ENCODE data around the gene TBC1D3B.
"Not testable (repeated sequence)": the region's sequence is repeated elsewhere in the genome, so short reads cannot be mapped to it uniquely, and the experiment has no call there.

Gene TBC1D3B

DNA sequence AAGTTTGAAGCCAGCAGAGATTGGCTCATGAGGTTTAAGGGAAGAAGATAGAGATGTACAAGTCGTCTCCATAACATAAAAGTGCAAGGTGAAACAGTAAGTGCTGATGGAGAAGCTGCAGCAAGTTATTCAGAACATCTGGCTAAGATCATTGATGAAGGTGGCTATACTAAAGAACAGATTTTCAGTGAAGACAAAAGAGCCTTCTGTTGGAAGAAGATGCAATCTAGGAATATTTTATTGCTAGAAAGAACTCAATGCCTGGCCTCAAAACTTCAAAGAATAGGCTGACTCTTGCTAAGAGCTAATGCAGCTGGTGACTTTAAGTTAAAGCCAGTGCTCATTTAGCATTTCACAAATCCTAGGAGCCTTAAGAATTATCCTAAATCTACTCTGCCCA lies 46.8 kb downstream of the TBC1D3B start:
- no peaks in the 10 kb centered on the region for H3K36me3 ChIP-seq (ENCODE audit: control insufficient read depth in 1 of 2, insufficient read depth in 2 of 2, low read length in 2 of 2)
- no peak overlapping the region for H3K9ac ChIP-seq (ENCODE audit: low read depth in 1 of 2, low read length in 2 of 2)
- H3K9me3 ChIP-seq (ENCODE audit: control insufficient read depth in 1 of 2, low read length in 2 of 2), result peaks cover 14 to 15% of the 10 kb centered on the region in 2 donors
- no peak overlapping the region for H3K4me3 ChIP-seq (ENCODE audit: low read depth in 1 of 2, low read length in 2 of 2)
- no peak overlapping the region for H3K27ac ChIP-seq (ENCODE audit: low read depth, low read length)
- no peaks in the 10 kb centered on the region for H3K27me3 ChIP-seq (ENCODE audit: control insufficient read depth in 1 of 2, insufficient read depth in 2 of 2, low read length in 2 of 2)
- H3K4me1 ChIP-seq (ENCODE audit: control insufficient read depth in 1 of 2, insufficient read depth in 2 of 2, low read length in 2 of 2), result peaks cover 12 to 14% of the 10 kb centered on the region in 2 donors

DNA sequence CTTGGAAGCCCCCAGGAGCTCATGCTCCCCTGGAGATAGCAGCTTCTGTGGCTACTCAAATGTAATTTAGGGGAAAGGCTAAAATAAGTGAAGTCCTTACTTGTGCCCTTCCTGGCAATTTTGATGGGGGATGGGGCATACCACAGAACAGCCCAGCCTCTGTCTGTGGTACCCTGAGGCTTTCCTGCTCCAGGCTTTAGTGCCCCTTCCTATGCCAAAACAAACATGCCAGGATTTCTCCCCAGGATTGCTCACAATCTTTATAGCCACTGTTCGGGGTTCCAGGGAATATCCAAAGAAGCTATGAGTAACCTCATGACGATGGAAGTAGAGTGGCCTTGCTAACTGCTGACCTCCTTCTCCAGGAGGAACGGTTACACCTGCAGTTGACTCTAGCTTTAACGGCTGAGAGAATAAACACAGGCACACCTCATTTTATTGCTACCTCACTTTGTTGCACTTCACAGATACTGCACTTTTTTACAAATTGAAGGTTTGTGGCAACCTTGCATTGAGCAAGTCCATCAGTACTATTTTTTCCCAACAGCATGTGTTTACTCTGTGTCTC lies 47.9 kb downstream of the TBC1D3B start:
- H3K4me1 ChIP-seq (ENCODE audit: control insufficient read depth in 1 of 2, insufficient read depth in 2 of 2, low read length in 2 of 2), result peaks cover 8 to 12% of the 10 kb centered on the region in 2 donors
- H3K27ac ChIP-seq (ENCODE audit: low read depth, low read length), result no peak overlapping the region
- peaks cover 14 to 15% of the 10 kb centered on the region in 2 donors for H3K9me3 ChIP-seq (ENCODE audit: control insufficient read depth in 1 of 2, low read length in 2 of 2)
- no peaks in the 10 kb centered on the region for H3K36me3 ChIP-seq (ENCODE audit: control insufficient read depth in 1 of 2, insufficient read depth in 2 of 2, low read length in 2 of 2)
- no peak overlapping the region for H3K4me3 ChIP-seq (ENCODE audit: low read depth in 1 of 2, low read length in 2 of 2)
- no peaks in the 10 kb centered on the region for H3K27me3 ChIP-seq (ENCODE audit: control insufficient read depth in 1 of 2, insufficient read depth in 2 of 2, low read length in 2 of 2)
- no peak overlapping the region for H3K9ac ChIP-seq (ENCODE audit: low read depth in 1 of 2, low read length in 2 of 2)

DNA sequence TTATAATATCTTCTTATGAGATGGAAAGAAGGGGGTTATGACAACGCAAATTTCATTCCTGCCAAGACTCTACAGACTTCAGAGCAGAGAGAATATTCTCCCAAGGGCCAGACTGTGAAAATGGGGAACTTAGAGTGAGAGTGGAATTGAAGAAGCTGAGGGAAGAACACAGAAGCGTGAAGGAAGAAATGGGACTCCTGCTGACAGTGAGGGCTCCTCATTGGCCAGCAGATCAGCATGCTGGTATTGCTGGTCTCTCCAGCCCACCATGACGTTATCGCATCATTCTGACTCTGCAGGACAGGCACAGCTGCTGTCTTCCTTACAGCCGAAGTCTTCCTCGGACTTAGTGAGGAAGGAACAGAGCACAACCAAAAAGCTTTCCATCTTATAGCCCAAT lies 48.5 kb downstream of the TBC1D3B start:
- Histone ChIP-seq H3K27me3 (ENCODE audit: control insufficient read depth in 1 of 2, insufficient read depth in 2 of 2, low read length in 2 of 2) (no peaks in the 10 kb centered on the region), H3K27ac (ENCODE audit: low read depth, low read length) (no peak overlapping the region), H3K36me3 (ENCODE audit: control insufficient read depth in 1 of 2, insufficient read depth in 2 of 2, low read length in 2 of 2) (no peaks in the 10 kb centered on the region), H3K9ac (ENCODE audit: low read depth in 1 of 2, low read length in 2 of 2) (no peak overlapping the region), H3K9me3 (ENCODE audit: control insufficient read depth in 1 of 2, low read length in 2 of 2) (peaks cover 14 to 15% of the 10 kb centered on the region in 2 donors), H3K4me1 (ENCODE audit: control insufficient read depth in 1 of 2, insufficient read depth in 2 of 2, low read length in 2 of 2) (peaks cover 7 to 12% of the 10 kb centered on the region in 2 donors), H3K4me3 (ENCODE audit: low read depth in 1 of 2, low read length in 2 of 2) (no peak overlapping the region)

DNA sequence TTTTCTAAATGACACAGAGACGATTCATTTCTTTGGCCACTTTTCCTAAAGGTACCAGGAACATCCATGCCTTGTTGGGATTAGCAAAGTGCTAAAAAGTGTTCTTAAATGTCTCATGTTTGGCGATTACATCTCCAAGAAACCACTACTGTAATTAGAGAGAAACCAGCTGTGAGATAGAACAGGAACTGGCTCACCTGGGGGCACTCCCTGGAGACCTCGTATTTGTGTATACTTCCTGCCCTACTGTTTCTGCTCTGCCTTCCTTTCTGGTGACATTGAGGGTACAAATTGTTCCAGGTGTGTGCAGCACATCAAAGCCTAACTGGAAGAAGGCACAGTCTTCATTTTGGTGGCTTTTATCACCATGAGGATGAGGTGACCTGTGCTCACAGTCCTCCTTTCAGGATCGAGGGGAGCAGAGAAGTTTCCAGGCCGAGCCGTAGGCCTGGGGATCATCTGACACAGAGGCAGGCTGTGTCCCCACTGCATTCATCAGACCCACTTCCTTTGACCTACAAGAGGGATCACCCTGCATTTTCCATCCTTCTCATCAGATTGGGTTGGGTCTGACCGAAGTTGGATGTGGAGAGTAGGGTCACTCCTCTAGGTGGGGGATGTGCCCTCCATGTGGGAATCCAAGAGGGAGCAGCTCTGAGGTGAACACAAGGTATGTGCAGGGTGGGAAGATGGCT lies 49.1 kb downstream of the TBC1D3B start:
- Histone ChIP-seq H3K27me3 (ENCODE audit: control insufficient read depth in 1 of 2, insufficient read depth in 2 of 2, low read length in 2 of 2) (no peaks in the 10 kb centered on the region), H3K9ac (ENCODE audit: low read depth in 1 of 2, low read length in 2 of 2) (no peak overlapping the region), H3K36me3 (ENCODE audit: control insufficient read depth in 1 of 2, insufficient read depth in 2 of 2, low read length in 2 of 2) (no peaks in the 10 kb centered on the region), H3K27ac (ENCODE audit: low read depth, low read length) (no peak overlapping the region), H3K9me3 (ENCODE audit: control insufficient read depth in 1 of 2, low read length in 2 of 2) (peaks cover 14 to 15% of the 10 kb centered on the region in 2 donors), H3K4me1 (ENCODE audit: control insufficient read depth in 1 of 2, insufficient read depth in 2 of 2, low read length in 2 of 2) (peaks cover 7 to 12% of the 10 kb centered on the region in 2 donors), H3K4me3 (ENCODE audit: low read depth in 1 of 2, low read length in 2 of 2) (no peak overlapping the region)

DNA sequence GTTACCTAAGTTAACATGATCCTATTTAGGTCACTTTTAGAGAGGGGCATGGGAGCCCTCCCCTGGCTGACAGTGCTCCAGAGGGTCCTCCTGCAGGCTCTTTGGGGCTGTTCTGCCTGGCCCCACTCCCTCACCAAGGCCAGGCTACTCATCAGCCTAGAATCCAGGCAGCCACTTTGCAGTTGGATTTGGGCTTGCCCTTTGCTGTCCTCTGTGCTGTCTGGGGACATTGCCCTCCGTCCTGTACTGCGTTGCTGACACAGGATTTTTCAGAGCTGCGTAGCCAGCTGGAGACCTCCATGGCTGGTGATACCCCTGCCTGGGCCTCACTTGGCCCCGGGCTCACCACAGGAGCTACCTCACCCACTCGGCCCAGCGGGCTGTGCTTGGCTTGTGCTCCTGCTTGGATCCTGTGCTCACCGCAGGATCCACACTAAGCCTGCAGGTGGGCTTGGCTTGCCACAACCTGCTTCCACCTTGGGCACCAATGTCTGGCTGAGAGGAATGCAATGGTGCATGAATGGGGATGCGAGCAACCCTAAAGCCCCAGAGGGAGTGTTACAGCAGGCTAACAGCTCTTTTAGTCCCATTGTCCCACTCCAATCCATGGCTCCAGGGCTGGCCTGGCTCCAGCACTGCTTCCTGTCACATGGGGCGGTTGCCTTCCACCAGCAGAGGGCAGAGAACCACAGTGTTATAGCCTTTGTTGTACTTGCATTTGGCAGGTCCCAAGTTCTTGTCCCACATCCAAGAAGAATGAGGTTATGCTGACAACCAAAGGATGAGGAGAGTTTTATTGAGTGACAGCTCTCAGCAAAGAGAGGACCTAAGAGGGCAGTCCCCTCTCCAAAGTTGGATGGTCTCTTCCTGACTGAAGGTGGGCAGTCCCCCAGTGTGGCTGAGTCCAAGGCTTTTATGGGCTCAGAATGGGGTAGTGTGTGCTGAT lies 51.3 kb downstream of the TBC1D3B start:
- no peak overlapping the region for H3K27ac ChIP-seq (ENCODE audit: low read depth, low read length)
- no peaks in the 10 kb centered on the region for H3K27me3 ChIP-seq (ENCODE audit: control insufficient read depth in 1 of 2, insufficient read depth in 2 of 2, low read length in 2 of 2)
- H3K36me3 ChIP-seq (ENCODE audit: control insufficient read depth in 1 of 2, insufficient read depth in 2 of 2, low read length in 2 of 2), result no peaks in the 10 kb centered on the region
- no peak overlapping the region for H3K4me3 ChIP-seq (ENCODE audit: low read depth in 1 of 2, low read length in 2 of 2)
- no peak overlapping the region for H3K9ac ChIP-seq (ENCODE audit: low read depth in 1 of 2, low read length in 2 of 2)
- peaks cover 14 to 15% of the 10 kb centered on the region in 2 donors for H3K9me3 ChIP-seq (ENCODE audit: control insufficient read depth in 1 of 2, low read length in 2 of 2)
- H3K4me1 ChIP-seq (ENCODE audit: control insufficient read depth in 1 of 2, insufficient read depth in 2 of 2, low read length in 2 of 2), result peaks cover 11 to 17% of the 10 kb centered on the region in 2 donors

DNA sequence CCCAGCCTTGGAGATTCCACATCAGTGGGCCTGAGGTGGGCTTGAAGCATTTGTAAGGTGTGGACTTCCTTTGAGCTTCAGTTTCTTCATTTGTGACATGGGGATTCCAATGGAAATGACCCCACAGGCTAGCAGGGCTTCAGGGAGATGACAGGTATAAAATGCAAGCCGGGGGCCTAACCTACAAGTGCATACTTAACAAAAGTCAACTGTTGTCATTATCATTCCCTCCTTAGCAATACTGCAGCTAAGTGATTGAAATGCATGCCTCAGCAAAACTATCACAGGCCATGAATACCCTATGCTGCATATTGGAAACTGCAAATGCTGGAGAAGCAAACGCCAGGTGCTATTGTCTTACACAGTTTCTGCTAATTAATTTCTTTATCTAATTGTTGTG lies 53.0 kb downstream of the TBC1D3B start:
- Histone ChIP-seq H3K36me3 (ENCODE audit: control insufficient read depth in 1 of 2, insufficient read depth in 2 of 2, low read length in 2 of 2) (no peaks in the 10 kb centered on the region), H3K4me1 (ENCODE audit: control insufficient read depth in 1 of 2, insufficient read depth in 2 of 2, low read length in 2 of 2) (peaks cover 7 to 17% of the 10 kb centered on the region in 2 donors), H3K27me3 (ENCODE audit: control insufficient read depth in 1 of 2, insufficient read depth in 2 of 2, low read length in 2 of 2) (no peaks in the 10 kb centered on the region), H3K9me3 (ENCODE audit: control insufficient read depth in 1 of 2, low read length in 2 of 2) (peaks cover 14 to 15% of the 10 kb centered on the region in 2 donors), H3K27ac (ENCODE audit: low read depth, low read length) (no peak overlapping the region), H3K9ac (ENCODE audit: low read depth in 1 of 2, low read length in 2 of 2) (no peak overlapping the region), H3K4me3 (ENCODE audit: low read depth in 1 of 2, low read length in 2 of 2) (no peak overlapping the region)

DNA sequence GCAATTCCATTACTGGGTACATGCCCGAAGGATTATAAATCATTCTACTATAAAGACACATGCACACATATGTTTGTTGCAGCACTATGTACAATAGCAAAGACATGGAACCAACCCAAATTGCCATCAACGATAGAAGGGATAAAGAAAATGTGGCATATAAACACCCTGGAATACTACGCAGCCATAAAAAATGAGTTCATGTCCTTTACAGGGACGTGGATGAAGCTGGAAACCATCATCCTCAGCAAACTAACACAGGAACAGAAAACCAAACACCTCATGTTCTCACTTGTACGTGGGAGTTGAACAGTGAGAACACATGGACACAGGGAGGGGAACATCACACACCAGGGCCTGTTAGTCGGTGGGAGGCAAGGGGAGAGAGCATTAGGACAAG lies 55.3 kb downstream of the TBC1D3B start:
- H3K9me3 ChIP-seq (ENCODE audit: control insufficient read depth in 1 of 2, low read length in 2 of 2), result peaks cover 13 to 14% of the 10 kb centered on the region in 2 donors
- not testable (repeated sequence) for H3K27ac ChIP-seq (ENCODE audit: low read depth, low read length); H3K27me3 ChIP-seq (ENCODE audit: control insufficient read depth in 1 of 2, insufficient read depth in 2 of 2, low read length in 2 of 2); H3K4me1 ChIP-seq (ENCODE audit: control insufficient read depth in 1 of 2, insufficient read depth in 2 of 2, low read length in 2 of 2); H3K9ac ChIP-seq (ENCODE audit: low read depth in 1 of 2, low read length in 2 of 2); H3K4me3 ChIP-seq (ENCODE audit: low read depth in 1 of 2, low read length in 2 of 2); H3K36me3 ChIP-seq (ENCODE audit: control insufficient read depth in 1 of 2, insufficient read depth in 2 of 2, low read length in 2 of 2)

DNA sequence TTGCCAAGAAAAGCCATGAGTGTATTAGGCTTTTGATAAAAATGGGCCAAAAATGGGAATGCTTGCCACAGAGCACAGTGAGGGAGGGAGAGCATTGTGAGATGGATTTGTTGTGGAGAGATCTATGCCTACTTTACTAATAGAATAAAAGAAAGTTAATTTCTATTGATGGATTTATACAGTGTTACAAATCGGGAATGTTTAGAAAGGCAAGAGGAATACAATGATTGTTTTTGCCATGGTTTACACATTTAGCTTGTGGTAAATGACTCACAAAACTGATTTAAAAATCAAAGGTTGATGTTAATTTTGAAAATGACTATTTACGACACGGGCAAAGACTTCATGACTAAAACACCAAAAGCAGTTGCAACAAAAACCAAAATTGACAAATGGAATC lies 56.2 kb downstream of the TBC1D3B start:
- Histone ChIP-seq H3K9ac (ENCODE audit: low read depth in 1 of 2, low read length in 2 of 2) (no peak overlapping the region), H3K9me3 (ENCODE audit: control insufficient read depth in 1 of 2, low read length in 2 of 2) (peaks cover 4 to 5% of the 10 kb centered on the region in 2 donors), H3K36me3 (ENCODE audit: control insufficient read depth in 1 of 2, insufficient read depth in 2 of 2, low read length in 2 of 2) (no peaks in the 10 kb centered on the region), H3K4me3 (ENCODE audit: low read depth in 1 of 2, low read length in 2 of 2) (no peak overlapping the region), H3K4me1 (ENCODE audit: control insufficient read depth in 1 of 2, insufficient read depth in 2 of 2, low read length in 2 of 2) (peaks cover 4 to 5% of the 10 kb centered on the region in 2 donors), H3K27ac (ENCODE audit: low read depth, low read length) (no peak overlapping the region), H3K27me3 (ENCODE audit: control insufficient read depth in 1 of 2, insufficient read depth in 2 of 2, low read length in 2 of 2) (no peaks in the 10 kb centered on the region)

DNA sequence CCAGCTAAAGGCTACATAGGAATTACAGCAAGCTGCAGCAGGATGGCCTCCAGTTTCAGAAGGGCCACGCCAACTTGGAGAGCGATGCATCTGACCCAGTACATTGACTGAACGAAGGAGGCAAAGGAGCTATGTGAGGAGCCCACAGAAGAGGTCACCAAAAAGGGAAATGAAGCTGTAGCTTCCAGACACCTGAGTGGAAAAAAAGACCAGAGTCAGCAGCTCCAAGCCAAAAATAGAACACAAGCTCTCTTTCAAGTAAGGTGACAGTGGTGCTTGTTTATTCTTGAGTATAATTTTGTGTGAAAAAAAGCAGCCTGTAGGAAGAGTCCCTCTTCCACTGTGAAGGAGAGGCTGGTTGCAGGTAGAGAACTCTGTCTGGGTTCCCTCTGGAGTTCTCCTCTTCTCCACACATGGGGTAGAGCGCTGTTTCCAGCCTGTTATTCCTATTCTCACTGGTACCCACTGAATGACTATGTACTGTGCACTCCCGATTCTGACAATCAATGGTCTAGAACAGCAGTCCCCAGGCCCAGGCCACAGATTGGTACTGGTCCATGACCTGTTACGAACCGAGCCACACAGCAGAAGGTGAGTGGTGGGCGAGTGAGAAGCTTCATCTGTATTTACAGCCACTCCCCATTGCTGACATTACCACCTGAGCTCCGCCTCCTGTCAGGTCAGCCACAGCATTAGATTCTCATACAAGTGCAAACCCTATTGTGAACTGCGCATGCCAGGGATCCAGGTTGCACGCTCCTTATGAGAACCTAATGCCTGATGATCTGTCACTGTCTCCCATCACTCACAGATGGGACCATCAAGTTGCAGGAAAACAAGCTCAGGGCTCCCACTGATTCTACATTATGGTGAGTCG lies 57.7 kb downstream of the TBC1D3B start:
- Histone ChIP-seq H3K27ac (ENCODE audit: low read depth, low read length) (no peak overlapping the region), H3K36me3 (ENCODE audit: control insufficient read depth in 1 of 2, insufficient read depth in 2 of 2, low read length in 2 of 2) (no peaks in the 10 kb centered on the region), H3K9ac (ENCODE audit: low read depth in 1 of 2, low read length in 2 of 2) (no peak overlapping the region), H3K9me3 (ENCODE audit: control insufficient read depth in 1 of 2, low read length in 2 of 2) (no peaks in the 10 kb centered on the region), H3K4me1 (ENCODE audit: control insufficient read depth in 1 of 2, insufficient read depth in 2 of 2, low read length in 2 of 2) (peaks cover 4 to 5% of the 10 kb centered on the region in 2 donors), H3K27me3 (ENCODE audit: control insufficient read depth in 1 of 2, insufficient read depth in 2 of 2, low read length in 2 of 2) (no peaks in the 10 kb centered on the region), H3K4me3 (ENCODE audit: low read depth in 1 of 2, low read length in 2 of 2) (no peak overlapping the region)
